Gastroesophageal sphincter (tissue), 4 donors: ENCODE results near the gene FAM53B. TPM values are rescaled to one million over a fixed set of nuclear protein-coding genes. Genes with fewer than 3 reads are reported as not detected.
"Not testable (repeated sequence)": the region's sequence is repeated elsewhere in the genome, so short reads cannot be mapped to it uniquely, and the experiment has no call there.

ENCODE experiments used
- ATAC-seq: fragments of 150-250 bp; one replicate; pipeline ENCODE4 v1.9.1; 2016; ENCODE audit warnings: mild to moderate bottlenecking, moderate library complexity
- H3K27ac ChIP-seq, 4 donors: fragments of 200-600 bp; sonication (generic) in 3 of 4; 1 replicate in 3 of 4; 2 replicates in 1 of 4; pipeline ENCODE4 v1.5.1; 2016 to 2019
- H3K27me3 ChIP-seq: fragments of 200-600 bp; sonication (generic); one replicate; pipeline ENCODE4 v1.5.1; 2019
- H3K36me3 ChIP-seq, 2 donors: fragments of 200-600 bp; sonication (generic); one replicate each; pipeline ENCODE4 v1.5.1; 2019; ENCODE audit warnings: control low read depth in 1 of 2
- H3K4me1 ChIP-seq, 3 donors: fragments of 200-600 bp; sonication (generic); 1 replicate in 2 of 3; 2 replicates in 1 of 3; pipeline ENCODE4 v1.5.1; 2016 to 2019; ENCODE audit warnings: control low read depth in 2 of 3
- H3K4me3 ChIP-seq, 2 donors: fragments of 200-600 bp; sonication (generic); one replicate each; pipeline ENCODE4 v1.5.1; 2019; ENCODE audit warnings: mild to moderate bottlenecking in 1 of 2, moderate library complexity in 1 of 2
- H3K9me3 ChIP-seq, 3 donors: fragments of 200-600 bp; sonication (generic); one replicate each; pipeline ENCODE4 v1.5.1; 2017 to 2019; ENCODE audit warnings: control low read depth in 2 of 3
- EP300 ChIP-seq: sonication (generic); formaldehyde crosslinking; IDR thresholded peaks from one replicate; pipeline ENCODE4 v1.6.1; 2017; ENCODE audit warnings: antibody characterized with exemption, mild to moderate bottlenecking
- POLR2A ChIP-seq, 2 donors: fragments of 450-650 bp; IDR thresholded peaks; one replicate each; pipeline ENCODE4 v1.6.1; 2017; ENCODE audit warnings: antibody characterized with exemption in 2 of 2, mild to moderate bottlenecking in 2 of 2, moderate library complexity in 1 of 2
- POLR2AphosphoS5 ChIP-seq: sonication (generic); formaldehyde crosslinking; IDR thresholded peaks from one replicate; pipeline ENCODE4 v1.6.1; 2017; ENCODE audit warnings: antibody characterized with exemption
- WGBS, 2 donors: methylation state at CpG; one replicate each; pipeline ENCODE4 v1.1.5; 2018; ENCODE audit warnings: low coverage in 1 of 2; 5-methylcytosine and 5-hydroxymethylcytosine counted together
- total RNA-seq, 4 donors: library from RNA; depleted of rRNA; stranded (reverse); fragments of >200 nt; gene quantifications; one replicate each; pipeline ENCODE4 v1.1.0, GENCODE V29; 2016
- TF ChIP-seq, protein P1 (sequence below), 4 experiments: fragments of 200-600 bp in 2 of 4; fragments of 450-650 bp in 2 of 4; sonication (generic) in 1 of 4; IDR thresholded peaks; one replicate each; pipeline ENCODE4 v1.5.1; 2017 to 2019; ENCODE audit warnings: antibody characterized with exemption in 4 of 4, mild to moderate bottlenecking in 2 of 4, moderate library complexity in 2 of 4

Gene FAM53B
- 10 to 100 TPM; 24.5 to 33.0 (median 30.2) TPM for total RNA-seq

DNA sequence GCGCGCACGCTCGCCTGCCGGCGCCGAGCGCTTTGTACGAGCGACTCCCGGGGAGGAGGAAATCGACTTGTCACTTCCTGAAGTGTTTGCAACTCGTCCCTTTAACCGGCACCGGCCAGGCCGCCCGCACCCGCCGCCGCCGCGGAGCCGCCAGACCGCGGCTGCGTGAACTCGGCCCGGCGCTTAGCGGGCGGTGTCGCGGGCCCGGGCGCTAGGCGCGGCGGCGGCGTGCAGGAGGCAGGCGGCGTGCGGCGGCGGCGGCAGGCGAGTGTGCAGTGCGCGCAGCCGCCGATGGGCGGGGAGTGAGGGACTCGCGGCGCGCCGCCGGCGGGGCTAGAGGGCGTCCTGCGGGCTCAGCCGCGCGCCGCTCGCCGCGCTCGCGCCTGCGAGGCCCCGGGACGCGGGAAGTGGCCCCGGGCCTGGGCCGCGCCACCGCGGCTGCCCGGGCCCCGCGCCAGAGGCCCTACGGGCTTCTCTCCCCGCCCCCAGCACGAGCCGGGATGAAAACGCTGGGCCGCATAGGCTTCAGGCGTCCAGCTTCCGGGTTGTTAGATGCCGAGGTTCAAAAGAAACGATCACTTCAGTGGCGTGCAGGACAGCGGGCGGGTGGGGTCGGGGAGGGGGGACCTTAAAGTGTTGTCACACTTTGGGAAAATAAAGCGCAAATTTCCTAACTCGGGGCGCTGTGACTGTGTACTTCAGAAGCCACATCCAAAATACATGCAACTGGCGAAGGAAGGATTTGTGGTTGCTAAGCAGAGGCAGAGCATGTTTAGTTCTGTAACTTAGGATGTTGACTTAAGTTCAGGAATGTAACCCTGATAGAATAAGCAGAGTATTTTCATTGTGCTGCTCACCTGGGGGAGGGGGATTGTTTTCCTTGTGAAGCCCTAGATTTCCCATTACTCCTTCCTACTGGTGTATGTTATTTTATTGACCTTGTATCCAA lies at the start of gene FAM53B:
Gene FAM53B (minus strand): TSS at position 277 of the 949 bp plus-strand sequence. CDS start 37,665 bp downstream, outside the sequence.
- H3K27ac ChIP-seq, result peak within 1 kb of the TSS; percentile 90 to 95 (median 92)
- H3K27me3 ChIP-seq, result no peaks in the 10 kb centered on the region
- H3K36me3 ChIP-seq, result peaks cover 0 to 4% of the 10 kb centered on the region in 2 donors
- ATAC-seq, result peak; percentile 84
- 0% methylated on average over 5 to 11 of the region's 100 CpGs for WGBS, 2 donors
- H3K4me1 ChIP-seq, result peaks cover 13 to 54% (median 41%) of the 10 kb centered on the region in 3 donors
- peak within 1 kb of the TSS; percentile 74 to 79 for H3K4me3 ChIP-seq
- TF ChIP-seq, protein P1, sequence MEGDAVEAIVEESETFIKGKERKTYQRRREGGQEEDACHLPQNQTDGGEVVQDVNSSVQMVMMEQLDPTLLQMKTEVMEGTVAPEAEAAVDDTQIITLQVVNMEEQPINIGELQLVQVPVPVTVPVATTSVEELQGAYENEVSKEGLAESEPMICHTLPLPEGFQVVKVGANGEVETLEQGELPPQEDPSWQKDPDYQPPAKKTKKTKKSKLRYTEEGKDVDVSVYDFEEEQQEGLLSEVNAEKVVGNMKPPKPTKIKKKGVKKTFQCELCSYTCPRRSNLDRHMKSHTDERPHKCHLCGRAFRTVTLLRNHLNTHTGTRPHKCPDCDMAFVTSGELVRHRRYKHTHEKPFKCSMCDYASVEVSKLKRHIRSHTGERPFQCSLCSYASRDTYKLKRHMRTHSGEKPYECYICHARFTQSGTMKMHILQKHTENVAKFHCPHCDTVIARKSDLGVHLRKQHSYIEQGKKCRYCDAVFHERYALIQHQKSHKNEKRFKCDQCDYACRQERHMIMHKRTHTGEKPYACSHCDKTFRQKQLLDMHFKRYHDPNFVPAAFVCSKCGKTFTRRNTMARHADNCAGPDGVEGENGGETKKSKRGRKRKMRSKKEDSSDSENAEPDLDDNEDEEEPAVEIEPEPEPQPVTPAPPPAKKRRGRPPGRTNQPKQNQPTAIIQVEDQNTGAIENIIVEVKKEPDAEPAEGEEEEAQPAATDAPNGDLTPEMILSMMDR (IDR thresholded peaks at IDR 0.05), result peak in 2 of 4 experiments; percentile 67 to 77
- TF ChIP-seq POLR2A (IDR thresholded peaks at IDR 0.05), result peak in 1 of 2 donors; percentile 65
- no peak for TF ChIP-seq EP300
- TF ChIP-seq POLR2AphosphoS5, result peak; percentile 20
- H3K9me3 ChIP-seq, result no peaks in the 10 kb centered on the region

- H3K9me3 ChIP-seq, result no peaks in the 10 kb centered on the region
- no peak overlapping the region for H3K27ac ChIP-seq
- ATAC-seq, result no peak
- H3K36me3 ChIP-seq, result peaks cover 0 to 14% of the 10 kb centered on the region in 2 donors
- TF ChIP-seq EP300 (no peak), POLR2AphosphoS5 (no peak), POLR2A (IDR thresholded peaks at IDR 0.05) (no peak)
- TF ChIP-seq, protein P1 (IDR thresholded peaks at IDR 0.05), result no peak
- H3K4me1 ChIP-seq, result peaks cover 0 to 26% (median 7%) of the 10 kb centered on the region in 3 donors
- no peaks in the 10 kb centered on the region for H3K27me3 ChIP-seq
- peak overlapping the region in 1 of 2 donors; percentile 97 for H3K4me3 ChIP-seq
- 89 to 97% methylated on average over 4 to 7 of the region's 11 CpGs for WGBS, 2 donors
Measured at GRCh38 chr10:124792998-124793352, 48.8 kb upstream of the FAM53B start.

GRCh38 chr10:124791547-124792348 lies 47.6 kb upstream of the FAM53B start, which contains the start of gene EEF1AKMT2:
EEF1AKMT2 (minus strand) TSS chr10:124791887; CDS start chr10:124791833, 54 bp downstream.
- no peaks in the 10 kb centered on the region for H3K27me3 ChIP-seq
- ATAC-seq, result peak; percentile 98
- no peaks in the 10 kb centered on the region for H3K9me3 ChIP-seq
- H3K4me3 ChIP-seq, result peak within 1 kb of the TSS; percentile 66 to 97
- WGBS, 2 donors, result 0% methylated on average over 9 of the region's 79 CpGs; no CpG with 5 or more reads in 1 of the 2 donors
- H3K4me1 ChIP-seq, result peaks cover 0 to 26% (median 7%) of the 10 kb centered on the region in 3 donors
- H3K27ac ChIP-seq, result peak within 1 kb of the TSS; percentile 59 to 95 (median 92)
- peaks cover 0 to 27% of the 10 kb centered on the region in 2 donors for H3K36me3 ChIP-seq
- peak; percentile 65 to 84 for TF ChIP-seq POLR2A (IDR thresholded peaks at IDR 0.05)
- no peak for TF ChIP-seq EP300
- TF ChIP-seq POLR2AphosphoS5, result peak; percentile 39
- TF ChIP-seq, protein P1 (IDR thresholded peaks at IDR 0.05), result peak in 3 of 4 experiments; percentile 69 to 79 (median 74)

GRCh38 chr10:124782900-124783299 lies 38.7 kb upstream of the FAM53B start:
- peaks cover 0 to 83% of the 10 kb centered on the region in 2 donors for H3K36me3 ChIP-seq
- WGBS, 2 donors, result 100% methylated on average over 1 of the region's 1 CpG
- not testable (repeated sequence) for H3K27ac ChIP-seq, H3K27me3 ChIP-seq, ATAC-seq, H3K4me1 ChIP-seq, H3K4me3 ChIP-seq, H3K9me3 ChIP-seq

GRCh38 chr10:124768791-124769190 lies 24.6 kb upstream of the FAM53B start:
- peaks cover 0 to 76% of the 10 kb centered on the region in 2 donors for H3K36me3 ChIP-seq
- H3K4me3 ChIP-seq, result no peak overlapping the region
- no peak for ATAC-seq
- H3K27ac ChIP-seq, result no peak overlapping the region
- TF ChIP-seq POLR2AphosphoS5, result no peak
- H3K4me1 ChIP-seq, result no peaks in the 10 kb centered on the region
- WGBS, 2 donors, result 85 to 86% methylated on average over 1 of the region's 2 CpGs
- no peaks in the 10 kb centered on the region for H3K9me3 ChIP-seq
- H3K27me3 ChIP-seq, result no peaks in the 10 kb centered on the region
